Measurements from ENCODE around the gene PUS7L.
A peak's percentile ranks its signal among the peaks of the same experiment; 100 is the strongest.

Gene PUS7L

DNA sequence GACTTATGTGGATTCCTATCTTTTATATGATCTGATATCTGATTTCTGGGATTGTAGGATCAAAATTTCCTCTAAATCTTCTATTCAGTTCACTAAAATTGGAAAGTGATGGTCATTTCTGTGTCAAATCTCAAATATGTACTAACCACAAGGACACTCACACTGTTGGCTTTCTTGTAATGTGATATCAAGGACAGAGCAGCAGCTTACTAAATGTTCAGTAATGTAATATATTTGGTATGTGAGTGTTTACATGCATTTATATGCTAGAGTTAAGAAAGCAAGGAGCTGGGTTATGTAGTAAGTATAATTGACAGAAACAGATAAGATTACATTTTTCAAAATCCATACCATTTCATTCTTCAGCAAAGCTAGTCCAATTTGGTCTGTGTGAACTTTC lies 16.5 kb downstream of the PUS7L start (continued):
- TF ChIP-seq, protein P1, sequence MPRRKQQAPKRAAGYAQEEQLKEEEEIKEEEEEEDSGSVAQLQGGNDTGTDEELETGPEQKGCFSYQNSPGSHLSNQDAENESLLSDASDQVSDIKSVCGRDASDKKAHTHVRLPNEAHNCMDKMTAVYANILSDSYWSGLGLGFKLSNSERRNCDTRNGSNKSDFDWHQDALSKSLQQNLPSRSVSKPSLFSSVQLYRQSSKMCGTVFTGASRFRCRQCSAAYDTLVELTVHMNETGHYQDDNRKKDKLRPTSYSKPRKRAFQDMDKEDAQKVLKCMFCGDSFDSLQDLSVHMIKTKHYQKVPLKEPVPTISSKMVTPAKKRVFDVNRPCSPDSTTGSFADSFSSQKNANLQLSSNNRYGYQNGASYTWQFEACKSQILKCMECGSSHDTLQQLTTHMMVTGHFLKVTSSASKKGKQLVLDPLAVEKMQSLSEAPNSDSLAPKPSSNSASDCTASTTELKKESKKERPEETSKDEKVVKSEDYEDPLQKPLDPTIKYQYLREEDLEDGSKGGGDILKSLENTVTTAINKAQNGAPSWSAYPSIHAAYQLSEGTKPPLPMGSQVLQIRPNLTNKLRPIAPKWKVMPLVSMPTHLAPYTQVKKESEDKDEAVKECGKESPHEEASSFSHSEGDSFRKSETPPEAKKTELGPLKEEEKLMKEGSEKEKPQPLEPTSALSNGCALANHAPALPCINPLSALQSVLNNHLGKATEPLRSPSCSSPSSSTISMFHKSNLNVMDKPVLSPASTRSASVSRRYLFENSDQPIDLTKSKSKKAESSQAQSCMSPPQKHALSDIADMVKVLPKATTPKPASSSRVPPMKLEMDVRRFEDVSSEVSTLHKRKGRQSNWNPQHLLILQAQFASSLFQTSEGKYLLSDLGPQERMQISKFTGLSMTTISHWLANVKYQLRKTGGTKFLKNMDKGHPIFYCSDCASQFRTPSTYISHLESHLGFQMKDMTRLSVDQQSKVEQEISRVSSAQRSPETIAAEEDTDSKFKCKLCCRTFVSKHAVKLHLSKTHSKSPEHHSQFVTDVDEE (CRISPR knock-in tag; IDR thresholded peaks at IDR 0.05) = 0 out of 2 replicates have a peak, but pooled peaks have one; percentile 16
- TF ChIP-seq PPARA (CRISPR knock-in tag; IDR thresholded peaks at IDR 0.05; ENCODE audit: borderline replicate concordance) (no peak), ESRRG (CRISPR knock-in tag; IDR thresholded peaks at IDR 0.05) (no peak), TCF4 (CRISPR knock-in tag; IDR thresholded peaks at IDR 0.05; ENCODE audit: borderline replicate concordance) (no peak), ISL1 (CRISPR knock-in tag; IDR thresholded peaks at IDR 0.05) (peak; percentile 78), ZFP30 (CRISPR knock-in tag; IDR thresholded peaks at IDR 0.05) (no peak)

DNA sequence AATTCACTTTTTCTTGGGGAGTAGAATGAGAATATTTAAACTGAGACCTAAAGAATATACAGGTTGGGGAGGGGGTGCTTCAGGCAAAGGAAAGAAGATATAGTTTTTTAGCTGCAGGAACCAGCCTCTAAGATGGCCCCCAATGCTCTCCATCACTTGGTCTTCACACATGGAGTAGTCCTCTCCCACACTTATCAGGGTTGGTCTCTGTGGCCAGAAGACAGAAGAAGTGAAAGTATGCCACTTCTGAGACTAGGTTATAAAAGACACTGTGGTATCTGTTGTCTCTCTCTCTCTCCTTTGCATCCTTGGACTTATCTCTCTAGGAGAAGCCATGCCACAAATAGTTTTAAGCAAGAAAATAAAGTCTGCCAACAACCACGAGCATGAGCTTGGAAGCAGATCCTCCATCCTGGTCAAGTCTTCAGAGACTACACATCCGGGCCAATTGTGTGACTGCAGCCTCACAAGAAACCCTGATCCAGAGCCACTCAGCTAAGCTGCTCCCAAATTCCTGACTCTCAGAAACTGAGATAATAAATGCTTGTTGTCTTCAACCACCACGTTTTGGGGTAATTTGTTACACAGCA lies 18.0 kb downstream of the PUS7L start:
- ATAC-seq = no peak

DNA sequence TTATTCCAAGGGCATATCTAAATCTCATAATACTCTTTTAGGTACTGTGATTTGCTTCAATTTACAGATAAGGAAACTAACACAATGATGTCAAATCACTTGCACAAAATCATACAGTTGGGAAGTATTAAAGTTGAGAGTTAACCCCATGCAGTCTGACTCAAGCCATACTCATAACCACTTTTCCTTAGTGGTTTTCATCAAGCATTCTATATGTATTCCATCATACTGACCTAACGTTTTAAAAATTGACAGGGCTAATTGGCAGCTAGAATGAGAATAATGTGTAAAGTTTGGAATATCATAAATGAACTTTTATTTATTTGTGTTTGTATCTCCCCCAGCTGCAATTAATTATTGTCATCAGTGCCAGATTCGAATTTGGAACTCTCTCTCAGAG lies 20.9 kb downstream of the PUS7L start:
- no peak for ATAC-seq
- no peak for TF ChIP-seq TOX (CRISPR knock-in tag; IDR thresholded peaks at IDR 0.05; ENCODE audit: borderline replicate concordance)
- TF ChIP-seq PPARA (CRISPR knock-in tag; IDR thresholded peaks at IDR 0.05; ENCODE audit: borderline replicate concordance) = no peak

More for the DNA sequence above, 18.0 kb downstream of the PUS7L start:
- no peak for TF ChIP-seq OSR1 (CRISPR knock-in tag; IDR thresholded peaks at IDR 0.05)
- no peak for TF ChIP-seq CSDC2 (CRISPR knock-in tag; IDR thresholded peaks at IDR 0.05)
- no peak for TF ChIP-seq ZFP3 (CRISPR knock-in tag; IDR thresholded peaks at IDR 0.05)
- no peak for TF ChIP-seq GLIS3 (CRISPR knock-in tag; IDR thresholded peaks at IDR 0.05)
- TF ChIP-seq, protein P2, sequence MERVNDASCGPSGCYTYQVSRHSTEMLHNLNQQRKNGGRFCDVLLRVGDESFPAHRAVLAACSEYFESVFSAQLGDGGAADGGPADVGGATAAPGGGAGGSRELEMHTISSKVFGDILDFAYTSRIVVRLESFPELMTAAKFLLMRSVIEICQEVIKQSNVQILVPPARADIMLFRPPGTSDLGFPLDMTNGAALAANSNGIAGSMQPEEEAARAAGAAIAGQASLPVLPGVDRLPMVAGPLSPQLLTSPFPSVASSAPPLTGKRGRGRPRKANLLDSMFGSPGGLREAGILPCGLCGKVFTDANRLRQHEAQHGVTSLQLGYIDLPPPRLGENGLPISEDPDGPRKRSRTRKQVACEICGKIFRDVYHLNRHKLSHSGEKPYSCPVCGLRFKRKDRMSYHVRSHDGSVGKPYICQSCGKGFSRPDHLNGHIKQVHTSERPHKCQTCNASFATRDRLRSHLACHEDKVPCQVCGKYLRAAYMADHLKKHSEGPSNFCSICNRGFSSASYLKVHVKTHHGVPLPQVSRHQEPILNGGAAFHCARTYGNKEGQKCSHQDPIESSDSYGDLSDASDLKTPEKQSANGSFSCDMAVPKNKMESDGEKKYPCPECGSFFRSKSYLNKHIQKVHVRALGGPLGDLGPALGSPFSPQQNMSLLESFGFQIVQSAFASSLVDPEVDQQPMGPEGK (CRISPR knock-in tag; IDR thresholded peaks at IDR 0.05; ENCODE audit: borderline replicate concordance) = no peak
- no peak for TF ChIP-seq BACH2 (CRISPR knock-in tag; IDR thresholded peaks at IDR 0.05; ENCODE audit: borderline replicate concordance)
- TF ChIP-seq ZNF70 (CRISPR knock-in tag; IDR thresholded peaks at IDR 0.05) = no peak
- TF ChIP-seq ESRRG (CRISPR knock-in tag; IDR thresholded peaks at IDR 0.05) = no peak
- TF ChIP-seq PPARA (CRISPR knock-in tag; IDR thresholded peaks at IDR 0.05; ENCODE audit: borderline replicate concordance) = no peak

DNA sequence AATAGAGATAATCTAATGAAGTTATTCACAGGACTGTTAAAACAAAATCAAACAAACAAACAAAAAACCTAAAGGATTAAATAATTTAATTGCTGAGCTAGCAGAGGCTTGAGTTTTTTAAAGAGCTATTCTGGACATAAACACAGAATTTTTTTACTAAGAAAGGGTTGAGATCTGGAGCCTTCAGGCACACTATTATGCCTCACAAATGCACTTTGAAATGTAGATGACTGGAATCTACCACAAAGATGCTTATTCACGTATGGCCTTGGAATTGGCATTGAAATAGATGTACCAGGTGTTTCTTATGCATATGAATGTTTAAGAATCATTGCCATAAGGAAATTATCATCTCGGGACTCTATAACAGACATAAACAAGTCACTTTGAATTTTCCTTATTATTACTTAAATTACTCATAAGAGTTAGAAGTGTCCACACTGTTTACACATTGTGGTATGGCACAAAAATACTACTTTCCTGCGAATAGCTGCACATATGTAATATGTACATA lies 21.6 kb downstream of the PUS7L start:
- no peak for ATAC-seq
- TF ChIP-seq TCF4 (CRISPR knock-in tag; IDR thresholded peaks at IDR 0.05; ENCODE audit: borderline replicate concordance) (no peak), ZNF70 (CRISPR knock-in tag; IDR thresholded peaks at IDR 0.05) (no peak), BACH2 (CRISPR knock-in tag; IDR thresholded peaks at IDR 0.05; ENCODE audit: borderline replicate concordance) (no peak), ESRRG (CRISPR knock-in tag; IDR thresholded peaks at IDR 0.05) (no peak)
- TF ChIP-seq, protein P3, sequence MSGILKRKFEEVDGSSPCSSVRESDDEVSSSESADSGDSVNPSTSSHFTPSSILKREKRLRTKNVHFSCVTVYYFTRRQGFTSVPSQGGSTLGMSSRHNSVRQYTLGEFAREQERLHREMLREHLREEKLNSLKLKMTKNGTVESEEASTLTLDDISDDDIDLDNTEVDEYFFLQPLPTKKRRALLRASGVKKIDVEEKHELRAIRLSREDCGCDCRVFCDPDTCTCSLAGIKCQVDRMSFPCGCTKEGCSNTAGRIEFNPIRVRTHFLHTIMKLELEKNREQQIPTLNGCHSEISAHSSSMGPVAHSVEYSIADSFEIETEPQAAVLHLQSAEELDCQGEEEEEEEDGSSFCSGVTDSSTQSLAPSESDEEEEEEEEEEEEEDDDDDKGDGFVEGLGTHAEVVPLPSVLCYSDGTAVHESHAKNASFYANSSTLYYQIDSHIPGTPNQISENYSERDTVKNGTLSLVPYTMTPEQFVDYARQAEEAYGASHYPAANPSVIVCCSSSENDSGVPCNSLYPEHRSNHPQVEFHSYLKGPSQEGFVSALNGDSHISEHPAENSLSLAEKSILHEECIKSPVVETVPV (CRISPR knock-in tag; IDR thresholded peaks at IDR 0.05) = no peak

DNA sequence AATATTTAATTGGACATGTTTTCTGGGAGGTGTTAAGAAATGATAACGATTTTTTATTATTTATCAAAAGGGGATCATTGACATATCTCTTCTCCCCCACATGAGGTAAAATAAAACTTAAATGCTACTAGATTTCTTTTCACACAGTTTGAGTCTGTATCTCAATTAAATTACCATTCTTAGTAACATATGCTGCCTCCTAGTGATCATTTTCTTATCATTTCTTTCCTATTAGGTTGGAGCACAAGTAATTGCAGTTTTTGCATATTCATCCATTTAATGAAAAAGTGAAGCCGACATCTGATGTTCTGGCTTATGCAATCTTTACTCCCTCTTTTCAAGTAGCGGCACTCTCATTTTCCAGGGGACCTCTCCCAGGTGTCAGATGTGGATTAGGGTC lies 24.9 kb downstream of the PUS7L start:
- TF ChIP-seq ISL1 (CRISPR knock-in tag; IDR thresholded peaks at IDR 0.05) (no peak), ARNTL (CRISPR knock-in tag; IDR thresholded peaks at IDR 0.05; ENCODE audit: borderline replicate concordance, low read depth) (no peak), ZNF8 (CRISPR knock-in tag; IDR thresholded peaks at IDR 0.05) (no peak), ESRRG (CRISPR knock-in tag; IDR thresholded peaks at IDR 0.05) (no peak), BACH2 (CRISPR knock-in tag; IDR thresholded peaks at IDR 0.05; ENCODE audit: borderline replicate concordance) (no peak), ZNF70 (CRISPR knock-in tag; IDR thresholded peaks at IDR 0.05) (no peak), GLIS3 (CRISPR knock-in tag; IDR thresholded peaks at IDR 0.05) (no peak), ZFP3 (CRISPR knock-in tag; IDR thresholded peaks at IDR 0.05) (no peak), SNAI2 (CRISPR knock-in tag; IDR thresholded peaks at IDR 0.05) (no peak)
- TF ChIP-seq, protein P3 (CRISPR knock-in tag; IDR thresholded peaks at IDR 0.05) = no peak
- TF ChIP-seq, protein P2 (CRISPR knock-in tag; IDR thresholded peaks at IDR 0.05; ENCODE audit: borderline replicate concordance) = no peak
- TF ChIP-seq, protein P4, sequence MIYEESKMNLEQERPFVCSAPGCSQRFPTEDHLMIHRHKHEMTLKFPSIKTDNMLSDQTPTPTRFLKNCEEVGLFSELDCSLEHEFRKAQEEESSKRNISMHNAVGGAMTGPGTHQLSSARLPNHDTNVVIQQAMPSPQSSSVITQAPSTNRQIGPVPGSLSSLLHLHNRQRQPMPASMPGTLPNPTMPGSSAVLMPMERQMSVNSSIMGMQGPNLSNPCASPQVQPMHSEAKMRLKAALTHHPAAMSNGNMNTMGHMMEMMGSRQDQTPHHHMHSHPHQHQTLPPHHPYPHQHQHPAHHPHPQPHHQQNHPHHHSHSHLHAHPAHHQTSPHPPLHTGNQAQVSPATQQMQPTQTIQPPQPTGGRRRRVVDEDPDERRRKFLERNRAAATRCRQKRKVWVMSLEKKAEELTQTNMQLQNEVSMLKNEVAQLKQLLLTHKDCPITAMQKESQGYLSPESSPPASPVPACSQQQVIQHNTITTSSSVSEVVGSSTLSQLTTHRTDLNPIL (CRISPR knock-in tag; IDR thresholded peaks at IDR 0.05; ENCODE audit: low read depth) = no peak
- no peak for ATAC-seq

Data from SK-N-SH treated with all-trans-retinoic acid at 6 μM for 48 hours (cell line).